Stimulated activated CD4-positive, alpha-beta T cell treated with anti-CD3 and anti-CD28 coated beads, Interleukin-12 subunit alpha, Interleukin-12 subunit beta, amount 100 ng/mL, for 4 hours (primary cell): ENCODE results near the gene BCL7A.
"Not testable (repeated sequence)": the region's sequence is repeated elsewhere in the genome, so short reads cannot be mapped to it uniquely, and the experiment has no call there.

ENCODE experiments used
- DNase-seq: peaks from one replicate; pipeline ENCODE4 v3.0.0-alpha.2; 2020

The BCL7A gene

DNA sequence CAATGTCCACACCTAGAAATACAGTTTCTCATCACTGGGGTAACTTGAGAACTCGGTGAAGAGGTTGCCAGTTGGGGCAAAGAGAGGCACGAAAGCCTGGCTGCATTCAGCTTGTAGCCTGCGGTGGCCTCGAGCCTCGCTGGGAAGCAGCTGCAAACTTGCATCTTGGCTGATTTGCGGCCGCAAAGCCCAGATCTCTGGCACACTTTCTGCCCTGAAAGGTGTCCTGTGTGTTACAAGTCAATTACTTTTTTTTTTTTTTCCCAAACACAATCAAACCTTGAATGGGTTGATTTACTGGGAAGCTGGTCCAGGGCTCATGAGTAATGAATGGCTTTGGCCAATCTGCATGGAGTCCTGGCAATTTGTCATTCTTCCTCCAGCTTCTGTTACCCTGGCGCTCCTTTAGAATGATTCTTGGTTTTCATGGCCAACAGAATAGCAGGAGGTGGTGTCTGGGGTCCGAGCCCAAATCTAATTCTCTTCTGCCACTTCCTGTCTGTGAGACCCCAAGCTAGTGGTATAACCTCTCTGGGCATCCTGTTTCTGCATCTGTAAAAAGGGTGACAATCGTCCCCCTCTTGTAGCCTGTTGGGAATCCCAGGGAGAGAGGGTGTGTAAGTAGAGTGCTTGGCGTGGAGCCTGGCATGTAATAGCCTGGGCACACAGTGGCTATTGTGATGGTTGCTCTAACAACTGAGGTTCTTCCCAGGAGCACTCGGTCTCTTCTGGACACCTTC lies 6.7 kb downstream of the BCL7A start:
- no peak for DNase-seq

DNA sequence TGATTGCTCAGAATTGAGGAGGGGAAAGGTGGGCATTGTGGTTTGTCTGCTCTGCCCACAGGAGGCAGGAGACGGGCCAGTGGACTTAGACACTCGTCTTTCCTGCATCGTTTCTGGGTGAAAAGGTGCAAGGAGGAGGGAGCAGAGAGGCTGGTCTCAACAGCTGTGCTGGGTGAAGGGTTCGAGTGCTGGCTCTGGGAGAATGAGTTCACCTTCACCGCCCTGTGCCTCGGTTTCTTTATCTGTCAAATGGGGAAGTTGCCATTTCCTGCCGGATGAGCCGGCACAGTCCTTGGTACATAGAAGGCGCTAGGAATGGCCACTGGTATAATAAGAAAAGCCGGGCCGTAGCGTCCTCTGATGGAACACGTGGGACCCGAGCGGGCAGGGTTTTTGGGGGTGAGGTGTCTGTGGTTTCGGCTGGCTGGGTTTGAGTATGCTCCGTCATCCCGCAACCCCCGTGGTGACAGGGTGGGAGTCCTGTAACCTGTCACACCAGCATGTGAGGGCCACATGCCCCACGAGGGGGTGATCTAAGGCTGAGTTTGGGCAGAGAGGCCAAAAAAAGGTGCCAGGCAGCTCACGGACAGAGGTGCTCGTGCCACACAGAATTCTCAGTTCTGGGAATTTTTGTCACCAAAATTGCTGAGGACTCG lies 7.3 kb downstream of the BCL7A start:
- no peak for DNase-seq

DNA sequence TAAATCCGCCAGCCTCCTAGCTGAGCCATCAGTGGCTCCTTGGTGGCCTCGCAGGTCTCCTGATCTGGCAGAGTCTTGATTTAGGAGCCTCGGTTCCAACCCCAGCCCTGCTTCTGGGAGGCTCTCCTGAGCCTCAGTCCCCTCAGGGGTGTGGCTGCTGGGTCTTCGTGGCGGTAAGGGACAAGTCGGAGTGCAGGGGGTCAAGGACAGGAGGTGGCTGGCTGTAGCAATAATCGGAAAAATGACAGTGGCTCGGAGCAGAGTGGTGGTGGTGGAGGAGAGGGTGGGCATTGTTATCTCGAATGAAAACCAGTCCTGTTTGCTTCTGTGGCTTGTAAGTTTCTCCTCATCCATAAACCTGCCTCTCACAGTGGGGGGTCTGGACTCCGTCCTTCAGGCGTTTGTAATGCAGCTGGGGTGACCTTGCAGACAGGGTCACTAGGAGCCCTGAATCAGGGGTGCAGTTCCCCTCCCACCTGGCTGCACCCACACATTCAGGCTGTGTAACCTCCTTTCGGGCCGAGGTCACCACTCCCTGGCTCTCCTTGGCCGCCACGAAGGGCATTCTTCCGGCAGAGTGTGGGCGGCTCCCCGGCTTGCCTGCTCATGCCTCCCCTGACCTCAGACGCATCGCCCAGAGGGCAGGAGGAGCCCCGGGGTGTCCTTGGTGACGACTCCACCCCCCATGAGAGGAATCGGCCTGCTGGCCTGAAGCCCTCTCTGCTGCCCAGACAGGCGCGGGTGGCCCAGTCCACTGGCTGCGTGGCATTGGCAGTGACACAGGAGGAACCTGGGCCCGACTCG lies 8.1 kb downstream of the BCL7A start:
- DNase-seq = no peak

DNA sequence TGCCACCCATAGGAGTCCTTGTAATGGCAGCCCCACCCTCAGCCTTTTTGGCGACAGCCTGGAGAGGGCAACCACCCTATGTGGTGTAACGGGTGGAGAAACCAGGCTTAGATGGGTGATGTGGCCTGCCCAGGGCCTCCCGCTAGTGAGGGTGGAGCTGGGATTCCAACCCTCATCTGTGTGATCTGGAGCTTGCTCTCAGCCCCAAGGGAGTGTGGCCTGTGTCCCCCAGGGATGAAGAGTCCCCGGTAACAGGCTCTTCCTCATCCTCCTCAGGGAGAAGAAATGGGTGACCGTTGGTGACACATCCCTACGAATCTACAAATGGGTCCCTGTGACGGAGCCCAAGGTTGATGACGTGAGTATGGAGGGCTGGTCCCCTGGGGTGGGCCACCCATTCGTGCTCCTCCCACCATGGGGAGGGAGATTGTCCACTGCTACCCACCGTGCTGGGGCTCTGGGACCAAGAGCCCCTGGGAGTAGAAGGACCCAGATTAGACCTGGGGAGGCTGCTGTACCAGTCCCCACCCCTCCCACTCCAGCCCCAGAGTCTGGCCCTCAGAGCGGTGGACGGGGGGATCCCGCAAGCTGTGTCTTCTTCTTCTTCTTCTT lies 8.8 kb downstream of the BCL7A start:
- DNase-seq = no peak

DNA sequence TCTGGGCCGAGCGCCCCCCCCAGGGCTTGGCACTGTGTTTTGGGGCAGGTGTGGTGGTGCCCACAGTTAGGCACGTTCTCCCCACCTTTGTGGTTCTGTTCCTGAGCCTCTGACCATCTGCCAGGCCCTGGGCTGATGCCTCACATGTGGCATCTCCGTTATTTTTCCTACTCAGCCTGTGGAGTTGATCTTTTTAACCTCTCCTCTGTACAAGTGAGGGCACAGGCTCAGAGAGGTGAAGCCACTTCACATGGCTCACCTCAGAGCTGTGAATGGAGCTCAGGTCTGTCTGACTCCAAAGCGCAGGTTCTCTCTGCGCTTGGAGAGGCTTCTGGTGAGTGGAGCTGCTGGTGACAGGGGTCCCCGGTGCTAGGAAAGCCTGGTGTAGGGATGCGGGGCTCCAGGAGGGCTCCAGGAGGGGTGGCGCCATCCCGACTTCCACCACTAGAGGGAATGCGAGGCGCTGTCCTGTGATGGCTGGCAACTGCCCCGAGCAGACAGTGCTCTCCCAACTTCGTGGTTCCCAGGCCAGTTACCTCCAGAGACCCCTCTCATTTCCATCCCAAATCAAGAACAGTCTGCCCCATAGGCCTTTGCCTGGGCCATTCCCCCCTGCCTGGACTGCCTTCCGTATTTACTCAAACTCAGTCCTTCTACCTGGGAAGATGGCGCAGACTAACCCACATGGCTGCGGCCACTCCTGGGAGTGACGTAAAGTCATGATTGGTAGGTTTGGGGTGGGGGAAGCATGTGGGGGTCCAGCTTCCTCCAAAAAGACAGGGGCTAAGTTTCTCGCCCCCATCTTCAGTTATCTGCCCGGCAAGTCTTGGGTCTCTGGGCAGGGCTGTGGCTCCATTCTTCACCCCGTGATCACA lies 9.9 kb downstream of the BCL7A start:
- DNase-seq = peak; percentile 64

GRCh38 chr12:122032580-122032979 lies 10.9 kb downstream of the BCL7A start:
- DNase-seq = no peak

DNA sequence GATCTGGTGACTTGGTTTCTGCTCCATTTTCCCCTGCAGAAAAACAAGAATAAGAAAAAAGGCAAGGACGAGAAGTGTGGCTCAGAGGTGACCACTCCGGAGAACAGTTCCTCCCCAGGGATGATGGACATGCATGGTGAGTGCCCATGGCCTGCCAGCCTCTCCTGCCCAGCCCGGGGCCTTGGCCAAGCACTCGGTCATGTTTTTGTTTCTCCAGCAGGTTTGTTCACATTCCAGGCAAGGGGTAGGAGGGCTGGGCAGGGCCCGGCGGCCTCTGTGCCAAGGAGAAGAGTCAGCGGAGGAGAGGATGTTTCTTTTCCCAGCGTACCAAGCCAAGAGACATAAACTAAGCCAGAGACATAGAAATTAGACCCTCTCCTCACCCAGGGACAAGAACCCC lies 13.6 kb downstream of the BCL7A start:
- DNase-seq = no peak

GRCh38 chr12:122036153-122036552 lies 14.5 kb downstream of the BCL7A start:
- DNase-seq = no peak

DNA sequence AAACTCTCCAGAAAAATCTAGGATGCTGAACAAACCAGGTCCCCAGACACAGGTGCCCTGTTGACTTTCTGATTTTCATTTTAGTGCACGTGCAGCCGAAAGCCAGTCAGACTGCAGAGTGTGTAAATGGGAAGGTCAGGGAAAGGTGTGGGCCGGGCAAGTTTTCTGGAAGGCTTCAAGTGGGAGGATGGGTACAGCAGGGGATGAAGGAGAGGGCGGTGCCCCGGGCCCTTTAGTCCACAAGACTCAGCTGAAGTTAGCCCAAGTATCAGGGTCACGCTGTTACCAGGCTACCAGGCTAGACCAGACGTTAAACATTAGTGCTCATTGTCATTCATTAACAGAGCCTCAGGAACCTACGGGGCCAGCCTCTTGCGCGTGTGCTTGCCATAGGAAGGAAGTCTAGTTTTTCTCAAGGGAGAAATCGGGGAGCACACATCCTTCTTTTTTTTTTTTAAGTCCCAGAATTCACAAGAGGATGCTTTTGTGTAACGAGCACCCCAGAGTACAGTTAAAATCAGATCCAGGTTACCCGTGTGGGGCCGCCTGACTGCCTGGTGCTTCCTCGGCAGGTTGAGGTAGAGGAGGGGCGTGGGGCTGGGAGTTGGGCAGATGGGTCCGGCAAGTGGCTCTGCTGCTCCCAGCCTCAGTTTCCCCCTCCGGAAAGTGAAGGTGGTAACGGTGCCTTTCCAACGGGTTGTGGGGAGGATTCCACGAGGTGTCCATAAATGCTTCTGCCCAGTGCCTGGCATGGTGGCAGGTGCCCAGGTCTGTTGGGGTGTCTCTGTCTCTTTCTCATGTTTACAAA lies 19.1 kb downstream of the BCL7A start:
- no peak for DNase-seq

DNA sequence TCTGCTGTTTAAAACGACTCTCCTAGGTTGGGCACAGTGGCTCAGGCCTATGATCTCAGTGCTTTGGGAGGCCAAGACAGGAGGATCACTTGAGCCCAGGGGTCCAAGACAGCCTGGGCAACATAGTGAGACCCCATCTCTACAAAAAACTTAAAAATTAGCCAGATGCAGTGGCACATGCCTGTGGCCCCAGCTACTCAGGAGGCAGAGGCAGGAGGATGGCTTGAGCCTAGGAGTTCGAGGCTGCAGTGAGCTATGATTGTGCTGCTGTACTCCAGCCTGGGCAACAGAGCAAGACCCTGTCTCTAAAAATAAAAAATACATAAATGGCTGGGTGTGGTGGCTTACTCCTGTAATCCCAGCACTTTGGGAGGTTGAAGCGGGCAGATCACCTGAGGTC lies 19.8 kb downstream of the BCL7A start:
- DNase-seq = not testable (repeated sequence)

DNA sequence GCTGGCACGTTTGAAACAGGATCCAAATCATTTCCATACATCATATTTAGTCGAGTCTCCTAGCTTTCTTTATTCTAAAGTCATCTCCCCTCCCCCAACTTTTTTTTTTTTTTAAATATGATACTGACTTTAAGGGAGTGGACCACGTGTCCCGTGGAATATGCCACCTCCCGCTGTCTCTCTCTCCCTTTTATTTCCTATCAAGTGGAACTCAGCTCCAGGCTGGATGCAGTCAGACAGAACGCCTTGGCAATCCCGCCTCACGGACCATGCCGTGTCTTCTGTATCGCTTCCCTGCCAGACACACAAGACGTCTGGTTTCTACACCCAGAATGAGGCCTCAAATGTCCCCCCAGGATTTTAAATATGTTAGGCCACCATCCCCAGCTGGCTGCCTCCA lies 21.2 kb downstream of the BCL7A start:
- no peak for DNase-seq

GRCh38 chr12:122043476-122043875 lies 21.8 kb downstream of the BCL7A start:
- no peak for DNase-seq

DNA sequence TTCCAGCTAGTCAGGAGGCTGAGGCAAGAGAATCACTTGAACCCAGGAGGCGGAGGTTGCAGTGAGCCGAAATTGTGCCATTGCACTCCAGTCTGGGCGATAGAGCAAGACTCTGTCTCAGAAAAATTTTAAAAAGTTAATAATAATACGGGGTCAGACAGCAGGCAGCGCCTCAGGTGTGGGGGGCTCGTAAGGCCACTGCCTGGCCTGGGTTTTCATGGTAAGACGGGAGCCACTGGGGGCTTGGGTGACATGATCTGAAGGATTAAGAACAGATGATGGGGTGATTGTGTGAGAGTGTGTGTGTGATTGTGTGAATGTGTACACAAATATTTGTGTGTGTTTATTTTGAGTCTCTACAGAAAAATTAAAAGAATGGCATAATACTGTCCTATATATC lies 23.6 kb downstream of the BCL7A start:
- DNase-seq = no peak

GRCh38 chr12:122046145-122046544 lies 24.5 kb downstream of the BCL7A start:
- DNase-seq = no peak

- no peak for DNase-seq
These were observed 26.5 kb downstream of the BCL7A start for GRCh38 chr12:122048151-122048550.

DNA sequence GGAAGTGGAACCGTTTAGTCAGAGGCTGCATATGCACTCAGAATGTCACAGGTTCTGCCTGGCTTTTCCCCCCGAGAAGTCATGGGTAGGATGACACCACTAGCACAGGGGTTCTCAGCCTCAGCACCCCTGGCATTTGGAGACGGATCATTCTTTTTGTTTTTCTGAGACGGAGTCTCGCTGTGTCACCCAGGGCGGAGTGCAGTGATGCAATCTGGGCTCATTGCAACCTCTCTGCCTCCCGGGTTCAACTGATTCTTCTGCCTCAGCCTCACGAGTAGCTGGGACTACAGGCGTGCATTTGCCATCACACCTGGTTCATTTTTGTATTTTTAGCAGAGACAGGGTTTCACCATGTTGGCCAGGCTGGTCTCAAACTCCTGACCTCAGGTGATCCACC lies 28.1 kb downstream of the BCL7A start:
- no peak for DNase-seq

DNA sequence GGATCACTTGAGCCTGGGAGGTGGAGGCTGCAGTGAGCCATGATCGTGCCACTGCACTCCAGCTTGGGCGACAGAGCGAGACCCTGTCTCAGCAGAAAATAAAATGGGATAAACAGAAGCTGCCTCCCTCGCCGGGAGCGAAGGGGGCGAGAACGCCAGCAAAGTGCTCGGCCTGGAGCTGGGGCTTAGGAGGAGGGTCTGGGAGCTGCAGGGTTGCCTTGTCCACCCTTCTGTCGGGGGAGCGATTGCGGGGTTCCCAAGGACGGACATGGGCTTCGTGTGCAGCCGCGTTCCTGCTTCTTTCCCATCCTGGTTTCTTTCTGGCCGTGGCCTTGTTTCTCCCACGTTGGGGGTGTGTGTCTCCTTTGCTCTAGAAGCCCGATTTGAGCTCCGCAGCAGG lies 29.0 kb downstream of the BCL7A start:
- DNase-seq = no peak

DNA sequence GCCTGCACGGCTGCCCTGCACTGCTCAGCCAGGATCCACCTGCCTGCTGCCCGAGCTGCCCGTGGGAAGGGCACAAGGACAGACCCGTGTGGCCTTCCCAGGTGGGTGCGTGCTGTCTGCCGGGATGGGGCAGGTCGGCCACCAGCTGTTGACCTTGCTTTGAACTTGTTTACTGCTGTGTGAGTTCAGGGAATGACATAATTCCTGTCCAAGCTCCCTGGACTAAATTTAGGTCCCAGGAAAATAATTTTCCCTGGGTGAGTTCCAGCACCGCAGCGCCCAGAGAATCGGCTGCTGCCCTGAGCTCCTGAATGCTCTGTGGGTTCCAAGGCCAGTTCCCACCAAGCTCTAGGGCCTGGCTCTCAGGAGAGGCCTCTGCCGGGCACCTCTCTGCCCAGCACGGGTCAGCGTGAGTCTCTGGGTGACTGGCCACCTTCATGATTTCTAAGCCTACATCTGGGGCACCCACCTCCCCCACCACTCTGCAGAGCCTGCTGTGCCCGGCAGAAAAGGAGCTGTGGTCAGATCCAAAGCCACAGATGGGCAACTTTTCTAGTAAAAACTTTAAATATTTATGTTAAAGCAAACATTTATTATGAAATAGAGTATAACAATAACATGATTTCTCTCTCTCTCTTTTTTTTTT lies 29.7 kb downstream of the BCL7A start:
- DNase-seq = no peak

- no peak for DNase-seq
These were observed 30.6 kb downstream of the BCL7A start for GRCh38 chr12:122052285-122052684.

DNA sequence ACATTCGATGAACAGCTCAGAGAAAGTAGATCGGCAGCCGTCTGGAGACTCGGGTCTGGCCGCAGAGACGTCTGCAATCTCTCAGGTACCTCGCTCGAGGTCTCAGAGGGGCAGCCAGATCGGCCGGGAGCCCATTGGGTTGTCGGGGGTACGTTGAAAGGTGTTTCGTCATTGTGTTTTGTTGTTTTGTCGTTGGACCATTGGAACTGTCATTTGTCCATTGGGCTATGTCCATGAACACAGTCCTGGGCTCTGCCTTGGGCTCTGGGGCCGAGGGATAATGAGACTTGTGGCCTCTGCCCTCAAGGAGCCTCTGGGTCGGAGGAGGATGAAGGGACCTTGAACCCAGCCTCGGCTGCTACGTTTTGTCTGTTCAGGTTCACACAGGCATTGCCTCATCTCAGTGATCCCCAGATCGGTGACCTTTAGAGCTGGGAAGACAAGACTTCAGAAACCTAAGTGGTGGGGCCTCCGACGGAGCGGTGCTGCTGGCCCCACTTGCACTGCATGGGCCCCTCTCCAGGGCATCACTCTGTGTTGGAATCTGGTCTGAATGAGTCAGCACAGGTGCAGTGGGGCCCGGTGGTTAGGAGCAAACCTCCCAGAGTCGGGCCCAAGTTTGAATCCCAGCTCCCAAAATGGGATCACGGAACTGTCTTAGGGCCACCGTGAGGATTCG lies 33.3 kb downstream of the BCL7A start:
- no peak for DNase-seq
